Right kidney (tissue), 1 donor: ENCODE results near the gene MAML2.

Source experiments
- DNase-seq: peaks from one replicate; pipeline ENCODE4 v3.0.0-alpha.2; 2016

The MAML2 gene

GRCh38 chr11:96238563-96239135 lies 104.3 kb downstream of the MAML2 start:
- no peak for DNase-seq

DNA sequence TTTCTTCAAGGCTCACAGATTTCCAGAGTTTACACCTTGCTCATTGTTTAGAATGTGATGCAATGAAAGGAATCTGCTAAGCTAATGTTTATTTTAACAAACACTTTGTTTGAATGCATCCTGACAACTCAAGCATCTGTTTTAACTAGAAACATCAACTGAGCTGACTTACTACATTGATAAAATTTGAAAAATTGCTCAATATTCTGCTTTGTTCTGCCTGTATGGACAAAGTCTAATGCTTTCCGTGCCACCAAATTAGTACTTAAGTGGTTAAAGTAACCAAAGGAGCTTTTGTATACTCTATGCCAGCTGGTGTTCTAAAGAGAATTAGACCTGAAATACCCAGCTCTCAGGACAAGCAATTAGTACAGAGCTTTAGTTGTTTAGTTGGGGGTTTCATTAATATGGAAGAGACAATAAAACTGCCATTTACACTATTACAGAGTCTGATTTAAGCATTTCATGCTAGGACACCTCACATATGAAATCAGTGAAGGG lies 105.2 kb downstream of the MAML2 start:
- no peak for DNase-seq

DNA sequence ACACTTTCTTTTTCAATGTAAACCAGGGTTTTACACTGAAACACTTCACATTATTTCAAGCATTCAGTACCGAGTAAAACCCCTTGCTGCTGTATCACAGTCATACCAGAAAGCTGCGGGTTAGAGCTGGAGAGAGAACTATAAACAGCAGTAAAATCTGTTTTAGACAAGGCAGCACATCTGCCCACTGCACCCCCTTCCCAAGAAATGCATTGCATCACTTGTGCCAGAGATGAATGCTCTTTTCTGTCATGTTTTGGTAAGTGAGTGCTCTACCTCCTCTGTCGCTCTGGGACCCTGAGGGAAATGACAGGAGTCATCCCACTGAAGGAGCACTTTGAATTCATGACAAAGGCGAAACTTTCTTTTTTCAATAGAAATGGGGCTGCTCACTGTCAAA lies 107.2 kb downstream of the MAML2 start:
- DNase-seq: no peak

DNA sequence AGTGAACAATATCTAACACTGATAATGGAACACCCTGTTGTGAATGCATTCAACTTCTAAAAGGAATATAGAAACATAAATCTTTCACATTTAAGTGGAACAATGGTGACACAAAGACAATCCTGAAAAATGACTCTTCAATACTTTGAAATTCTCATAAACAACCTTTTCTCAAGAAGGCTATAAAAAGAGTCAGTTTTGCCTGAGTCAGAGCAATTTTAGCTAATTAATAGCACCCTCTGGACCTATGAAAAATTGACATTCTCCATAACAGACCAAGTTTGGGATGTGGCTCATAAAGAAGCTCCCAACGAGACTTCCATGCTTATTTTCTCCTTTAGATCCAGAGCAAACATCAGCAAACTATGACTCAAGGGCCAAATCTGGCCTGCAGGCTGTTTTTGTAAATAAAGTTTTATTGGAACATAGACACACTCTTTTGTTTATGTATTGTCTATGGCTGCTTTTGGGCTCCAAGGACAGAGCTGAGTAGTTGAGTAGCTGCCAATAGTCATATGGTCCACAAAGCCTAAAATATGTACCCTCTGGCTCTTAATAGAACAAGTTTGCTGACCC lies 108.0 kb downstream of the MAML2 start:
- no peak for DNase-seq

- DNase-seq: no peak
Observed at GRCh38 chr11:96232132-96232531, 110.9 kb downstream of the MAML2 start.

- DNase-seq: no peak
Observed at GRCh38 chr11:96230686-96231085, 112.3 kb downstream of the MAML2 start.

GRCh38 chr11:96229354-96229977 lies 113.5 kb downstream of the MAML2 start:
- DNase-seq: no peak

DNA sequence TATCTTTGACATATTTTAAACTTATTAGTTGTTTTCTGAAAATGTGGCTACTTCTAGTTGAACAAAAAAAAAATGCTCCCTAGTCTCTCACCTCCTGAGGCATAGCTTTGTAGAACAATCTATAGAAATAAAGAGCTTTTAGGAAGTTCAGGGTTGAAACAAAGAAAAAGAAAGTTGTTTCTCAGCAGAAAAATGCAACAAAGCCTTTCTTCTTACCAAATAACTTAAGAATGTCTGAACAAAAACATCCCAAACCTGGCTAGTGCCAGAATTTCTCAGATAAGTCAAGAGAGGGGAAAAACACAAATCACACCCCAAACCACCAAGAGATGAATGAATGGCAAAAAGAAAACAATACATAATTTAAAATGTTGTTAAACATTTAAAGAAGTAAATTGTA lies 114.1 kb downstream of the MAML2 start:
- no peak for DNase-seq

DNA sequence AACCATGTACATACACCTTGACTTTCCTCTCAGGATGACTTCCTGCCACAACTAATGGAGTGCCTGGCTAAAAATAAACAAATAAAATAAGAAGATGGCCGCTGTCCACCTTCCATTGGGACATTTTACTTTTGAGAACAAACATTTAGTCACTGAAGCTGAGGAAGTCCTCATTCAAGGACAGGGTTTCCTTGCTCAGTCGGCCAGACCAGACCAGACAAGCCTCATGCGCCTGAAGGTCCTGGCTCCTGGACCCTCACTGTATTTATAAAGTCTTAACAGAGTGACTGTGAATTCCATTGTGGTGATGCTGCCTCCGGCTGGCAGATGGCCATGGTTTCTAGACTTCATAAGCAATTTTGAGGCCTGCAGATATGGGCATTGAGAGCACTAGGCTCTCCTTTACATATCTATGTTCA lies 114.5 kb downstream of the MAML2 start:
- no peak for DNase-seq

- DNase-seq: no peak
Observed at GRCh38 chr11:96227244-96227643, 115.8 kb downstream of the MAML2 start.

DNA sequence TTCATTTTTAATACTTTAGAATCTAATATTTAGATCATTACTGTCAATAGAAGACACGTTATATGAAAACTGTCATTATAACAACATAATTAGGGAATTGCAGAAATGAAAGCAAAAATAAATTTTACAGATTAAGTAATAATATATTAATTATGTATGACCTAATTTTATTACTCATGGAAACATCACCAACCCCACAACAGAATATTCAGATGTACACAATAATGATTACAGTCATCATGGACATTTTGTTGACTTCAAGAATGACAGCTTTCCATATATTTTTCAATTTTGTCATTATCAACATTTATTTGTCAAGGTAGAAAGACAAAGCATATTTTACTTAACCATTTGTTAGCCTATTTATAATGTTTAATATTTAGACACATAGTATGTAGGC lies 119.9 kb downstream of the MAML2 start:
- no peak for DNase-seq

- DNase-seq: no peak
Observed at GRCh38 chr11:96222102-96222501, 120.9 kb downstream of the MAML2 start.

- DNase-seq: no peak
Observed at GRCh38 chr11:96221244-96222070, 121.5 kb downstream of the MAML2 start.

DNA sequence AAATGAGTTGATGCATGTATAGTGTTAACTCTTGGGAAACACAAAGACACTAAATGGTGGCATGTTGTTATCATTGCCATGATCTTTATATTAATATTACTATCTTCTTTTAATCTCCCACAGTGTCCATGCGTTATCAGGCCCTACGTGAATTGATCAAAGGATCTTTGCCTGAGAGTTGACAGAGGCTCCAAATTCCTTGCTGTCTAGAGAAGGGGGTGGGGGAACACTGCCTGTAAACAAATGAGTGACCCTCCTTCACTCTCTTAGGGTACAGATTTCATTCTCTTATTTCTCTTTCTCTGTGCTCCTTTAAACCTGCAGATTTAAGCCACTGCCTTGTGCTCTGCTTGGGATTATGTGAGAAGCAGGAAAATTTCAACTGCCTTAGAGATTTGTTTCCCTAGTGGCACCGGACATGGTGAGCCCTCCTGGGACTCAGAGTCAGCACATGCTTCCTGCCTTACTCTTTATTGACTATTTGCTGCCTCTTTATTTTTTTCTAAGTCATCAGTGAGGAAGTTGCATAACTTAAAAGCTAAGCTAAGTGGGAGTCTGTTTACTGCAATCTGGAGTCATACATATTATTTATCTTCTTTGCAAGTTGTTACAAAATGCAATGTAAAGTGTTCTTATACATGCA lies 122.9 kb downstream of the MAML2 start:
- DNase-seq: no peak

- no peak for DNase-seq
Observed at GRCh38 chr11:96218901-96219300, 124.1 kb downstream of the MAML2 start.

- DNase-seq: no peak
Observed at GRCh38 chr11:96218006-96218405, 125.0 kb downstream of the MAML2 start.

DNA sequence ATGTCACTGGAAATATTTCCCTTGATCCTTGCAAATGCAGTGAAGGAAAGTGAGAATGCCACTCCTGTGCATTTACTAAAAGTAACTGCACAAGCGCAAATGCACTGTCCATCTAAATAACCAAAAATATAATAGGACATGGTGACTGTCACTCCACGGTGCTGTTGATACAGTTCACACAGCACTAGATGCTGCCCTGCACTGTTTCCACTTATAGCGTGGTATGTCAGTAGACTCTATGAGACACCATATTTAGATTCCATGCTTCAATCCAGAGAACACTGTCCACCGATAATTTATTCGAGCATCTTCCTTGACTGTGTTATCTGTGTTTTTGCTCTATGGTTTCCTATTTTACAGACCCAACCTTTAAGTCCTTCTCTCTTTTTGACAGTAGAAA lies 125.8 kb downstream of the MAML2 start:
- DNase-seq: no peak

- DNase-seq: no peak
Observed at GRCh38 chr11:96215826-96216225, 127.2 kb downstream of the MAML2 start.

DNA sequence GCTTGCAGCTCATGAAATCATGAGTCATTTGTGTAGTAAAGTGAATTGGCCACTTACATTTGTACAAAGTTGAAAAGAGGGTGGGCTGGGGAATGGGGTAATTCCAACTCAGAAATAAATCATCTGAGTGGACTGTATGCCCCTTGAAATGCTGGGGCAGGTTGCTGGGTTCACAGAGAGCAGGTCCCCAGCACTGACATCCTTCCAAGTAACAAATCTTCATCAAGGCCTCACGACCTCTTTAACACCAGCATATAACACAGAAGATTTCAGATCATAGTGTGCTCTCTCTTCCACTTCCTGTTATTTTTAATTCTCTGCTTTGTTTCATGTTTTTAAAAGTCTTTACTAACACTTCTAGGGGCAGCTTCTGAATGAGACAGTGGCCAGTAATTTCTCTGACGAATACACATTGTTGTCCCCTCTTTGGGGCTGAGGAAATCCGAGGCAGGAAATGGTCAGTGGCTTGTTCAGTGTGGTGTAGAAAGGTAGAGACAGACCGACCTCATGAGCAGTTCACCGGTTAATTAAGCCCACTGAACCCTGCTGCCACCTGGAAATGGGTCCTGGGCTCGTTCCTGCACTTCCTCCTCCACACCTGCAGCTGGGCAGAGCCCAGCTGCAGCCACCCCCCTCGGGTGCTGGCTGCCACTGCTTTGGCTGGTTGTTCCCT lies 127.7 kb downstream of the MAML2 start:
- DNase-seq: no peak

DNA sequence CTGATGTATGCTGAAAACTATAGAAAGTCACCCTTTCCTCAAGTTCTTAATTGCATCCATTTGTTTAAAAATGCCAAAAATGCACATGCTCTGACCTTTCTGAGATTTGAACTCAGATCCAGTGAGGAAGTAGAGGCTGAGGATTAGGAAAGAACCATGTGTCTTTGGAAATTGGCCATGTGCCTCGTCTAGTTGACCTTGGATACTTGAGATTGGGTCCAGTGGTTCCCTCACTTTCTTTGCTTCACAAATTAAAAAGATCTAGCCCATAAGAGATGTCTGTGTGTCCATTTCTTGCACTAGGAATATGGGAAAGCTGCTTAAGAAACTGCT lies 128.3 kb downstream of the MAML2 start:
- no peak for DNase-seq

DNA sequence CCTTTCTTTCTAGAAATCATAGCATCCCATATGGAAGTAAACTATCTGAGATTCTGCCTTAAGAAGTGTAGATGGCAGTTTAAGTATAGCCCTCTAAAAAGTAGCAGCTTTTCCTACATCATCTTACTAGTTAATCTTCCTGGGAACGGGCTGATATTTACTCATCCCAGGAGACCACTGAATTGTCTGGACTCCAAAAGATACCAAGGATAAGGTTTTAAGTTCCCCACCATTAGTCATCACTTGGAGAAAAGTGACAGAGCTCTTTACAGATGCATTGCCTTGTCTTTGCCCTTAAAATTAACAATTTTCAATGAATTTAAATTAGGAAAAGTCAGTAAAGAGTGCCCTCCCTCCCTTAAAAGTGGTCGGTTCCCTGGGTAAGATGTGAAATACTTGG lies 129.5 kb downstream of the MAML2 start:
- no peak for DNase-seq

DNA sequence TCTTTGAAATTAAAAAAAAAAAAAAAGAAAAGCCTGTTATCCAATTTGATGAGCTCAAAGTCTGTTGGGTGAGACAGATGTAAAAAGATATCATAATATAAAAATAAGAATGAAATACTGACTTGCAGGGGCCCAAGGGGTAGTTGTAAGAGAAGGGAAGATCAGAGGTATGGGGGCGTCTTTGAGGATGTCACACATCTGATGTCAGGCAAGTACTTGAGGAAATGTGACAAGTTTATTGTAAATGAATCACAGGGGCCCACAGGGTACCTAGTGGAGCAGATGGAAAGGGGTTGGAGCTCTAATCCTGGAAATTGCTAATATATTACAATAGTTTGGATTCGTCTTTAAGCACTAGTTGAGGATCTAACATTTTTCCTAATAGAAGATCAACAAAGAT lies 131.6 kb downstream of the MAML2 start:
- DNase-seq: no peak
